DOHH2 (cell line): ENCODE results near the gene PHOSPHO1.

Source experiments
- H3F3A ChIP-seq: fragments of 200-600 bp; sonication (generic), shearing (Covaris generic); 2 replicates; pipeline ENCODE4 v1.6.0; 2016; ENCODE audit warnings: antibody characterized with exemption, mild to moderate bottlenecking; ENCODE audit not compliant: control insufficient read depth, insufficient read depth
- H3K27ac ChIP-seq: fragments of 200-600 bp; sonication (generic); 2 replicates; pipeline ENCODE4 v1.5.1; 2014; ENCODE audit warnings: low read depth, mild to moderate bottlenecking, low read length, moderate library complexity
- H3K27me3 ChIP-seq: fragments of 200-600 bp; sonication (generic); 2 replicates; pipeline ENCODE4 v1.6.1; 2014; ENCODE audit warnings: mild to moderate bottlenecking, low read length, mixed read lengths; ENCODE audit not compliant: control insufficient read depth
- H3K36me3 ChIP-seq: fragments of 200-600 bp; sonication (generic); 2 replicates; pipeline ENCODE4 v1.6.1; 2014; ENCODE audit warnings: mild to moderate bottlenecking, low read length, moderate library complexity, mixed read lengths; ENCODE audit not compliant: control insufficient read depth
- H3K4me1 ChIP-seq: fragments of 200-600 bp; sonication (generic); 2 replicates; pipeline ENCODE4 v1.6.1; 2014; ENCODE audit warnings: mild to moderate bottlenecking, low read length, mixed read lengths; ENCODE audit not compliant: control insufficient read depth
- H3K4me2 ChIP-seq: fragments of 200-600 bp; sonication (generic); 2 replicates; pipeline ENCODE4 v1.6.0; 2014; ENCODE audit warnings: mild to moderate bottlenecking, low read length, moderate library complexity
- H3K4me3 ChIP-seq: fragments of 200-600 bp; sonication (generic); 2 replicates; pipeline ENCODE4 v1.5.1; 2014; ENCODE audit warnings: mild to moderate bottlenecking, low read length, mixed read lengths
- H3K79me2 ChIP-seq: fragments of 200-600 bp; sonication (generic); 2 replicates; pipeline ENCODE4 v1.6.1; 2014; ENCODE audit warnings: mild to moderate bottlenecking, low read length, mixed read lengths; ENCODE audit not compliant: control insufficient read depth
- H3K9me2 ChIP-seq: fragments of 200-600 bp; sonication (generic); replicated peaks from 2 replicates; pipeline ENCODE4 v1.6.1; 2014; ENCODE audit warnings: mild to moderate bottlenecking, low read length, mixed read lengths; ENCODE audit not compliant: control insufficient read depth
- H3K9me3 ChIP-seq: fragments of 200-600 bp; sonication (generic); 2 replicates; pipeline ENCODE4 v1.6.1; 2014; ENCODE audit warnings: antibody characterized with exemption, low read length, mixed read lengths; ENCODE audit not compliant: control insufficient read depth, insufficient read depth
- H4K20me1 ChIP-seq: fragments of 200-600 bp; sonication (generic); 2 replicates; pipeline ENCODE4 v1.6.0; 2014; ENCODE audit warnings: low read depth, mild to moderate bottlenecking, antibody characterized with exemption, low read length, moderate library complexity; ENCODE audit not compliant: control insufficient read depth, insufficient read depth
- EZH2phosphoT487 ChIP-seq: fragments of 200-600 bp; sonication (generic); IDR thresholded peaks from 2 replicates; pipeline ENCODE4 v1.6.1; 2017; ENCODE audit warnings: borderline replicate concordance, mild to moderate bottlenecking, antibody characterized with exemption, low read length, moderate library complexity, mixed read lengths
- TF ChIP-seq, protein P1 (sequence below): fragments of 200-600 bp; sonication (generic); IDR thresholded peaks from one replicate; pipeline ENCODE4 v1.5.1; 2014; ENCODE audit warnings: antibody characterized with exemption, mild to moderate bottlenecking, low read depth, low read length; ENCODE audit not compliant: poor library complexity, severe bottlenecking

PHOSPHO1 gene

DNA sequence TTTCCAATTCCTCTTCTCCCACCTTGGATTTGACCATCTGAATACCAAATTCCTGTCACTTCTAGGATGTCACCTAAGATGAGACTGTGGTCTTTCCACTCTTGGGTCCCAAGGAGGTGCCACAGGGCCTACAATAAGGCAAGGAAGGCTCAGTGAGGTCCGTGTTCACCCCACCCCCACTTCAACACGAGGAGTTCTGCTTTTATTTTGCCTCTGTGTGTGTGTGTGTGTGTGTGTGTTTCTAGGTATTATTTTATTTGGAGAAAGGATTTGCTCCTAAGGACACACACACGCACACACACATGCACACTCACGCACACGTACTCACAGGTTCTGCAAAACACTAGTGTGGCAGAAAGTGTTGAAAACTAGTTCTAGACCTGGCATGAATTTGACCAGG lies 24.5 kb upstream of the PHOSPHO1 start:
- Histone ChIP-seq H3F3A (no peaks in the 10 kb centered on the region), H3K9me3 (no peaks in the 10 kb centered on the region), H4K20me1 (no peaks in the 10 kb centered on the region), H3K4me2 (no peak overlapping the region), H3K79me2 (no peaks in the 10 kb centered on the region), H3K4me1 (peaks cover 7% of the 10 kb centered on the region), H3K27ac (no peak overlapping the region), H3K9me2 (no peaks in the 10 kb centered on the region), H3K4me3 (no peak overlapping the region), H3K36me3 (no peaks in the 10 kb centered on the region), H3K27me3 (peaks cover 12% of the 10 kb centered on the region)
- no peak for TF ChIP-seq EZH2phosphoT487
- TF ChIP-seq, protein P1, sequence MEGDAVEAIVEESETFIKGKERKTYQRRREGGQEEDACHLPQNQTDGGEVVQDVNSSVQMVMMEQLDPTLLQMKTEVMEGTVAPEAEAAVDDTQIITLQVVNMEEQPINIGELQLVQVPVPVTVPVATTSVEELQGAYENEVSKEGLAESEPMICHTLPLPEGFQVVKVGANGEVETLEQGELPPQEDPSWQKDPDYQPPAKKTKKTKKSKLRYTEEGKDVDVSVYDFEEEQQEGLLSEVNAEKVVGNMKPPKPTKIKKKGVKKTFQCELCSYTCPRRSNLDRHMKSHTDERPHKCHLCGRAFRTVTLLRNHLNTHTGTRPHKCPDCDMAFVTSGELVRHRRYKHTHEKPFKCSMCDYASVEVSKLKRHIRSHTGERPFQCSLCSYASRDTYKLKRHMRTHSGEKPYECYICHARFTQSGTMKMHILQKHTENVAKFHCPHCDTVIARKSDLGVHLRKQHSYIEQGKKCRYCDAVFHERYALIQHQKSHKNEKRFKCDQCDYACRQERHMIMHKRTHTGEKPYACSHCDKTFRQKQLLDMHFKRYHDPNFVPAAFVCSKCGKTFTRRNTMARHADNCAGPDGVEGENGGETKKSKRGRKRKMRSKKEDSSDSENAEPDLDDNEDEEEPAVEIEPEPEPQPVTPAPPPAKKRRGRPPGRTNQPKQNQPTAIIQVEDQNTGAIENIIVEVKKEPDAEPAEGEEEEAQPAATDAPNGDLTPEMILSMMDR, result no peak

DNA sequence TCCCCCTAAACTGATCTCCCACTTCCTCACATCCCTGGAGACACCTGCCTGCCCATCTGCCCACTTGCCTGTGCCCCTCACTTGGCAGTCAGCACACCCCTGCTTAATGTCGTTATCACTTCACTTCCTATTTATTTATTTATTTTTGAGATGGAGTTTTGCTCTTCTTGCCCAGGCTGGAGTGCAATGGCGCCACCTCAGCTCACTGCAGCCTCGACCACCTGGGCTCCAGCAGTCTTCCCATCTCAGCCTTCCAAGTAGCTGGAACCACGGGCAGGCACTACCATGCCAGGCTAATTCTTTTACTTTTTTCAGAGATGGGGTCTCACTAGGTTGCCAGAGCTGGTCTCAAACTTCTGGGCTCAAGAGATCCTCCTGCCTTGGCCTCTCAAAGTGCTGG lies 23.5 kb upstream of the PHOSPHO1 start:
- Histone ChIP-seq H3K9me3 (no peaks in the 10 kb centered on the region), H3K4me1 (peaks cover 11% of the 10 kb centered on the region), H4K20me1 (no peaks in the 10 kb centered on the region), H3K9me2 (no peaks in the 10 kb centered on the region), H3K79me2 (no peaks in the 10 kb centered on the region), H3F3A (no peaks in the 10 kb centered on the region), H3K27ac (no peak overlapping the region), H3K4me3 (no peak overlapping the region), H3K36me3 (no peaks in the 10 kb centered on the region), H3K4me2 (no peak overlapping the region), H3K27me3 (peaks cover 18% of the 10 kb centered on the region)
- TF ChIP-seq, protein P1, result no peak
- TF ChIP-seq EZH2phosphoT487, result no peak

DNA sequence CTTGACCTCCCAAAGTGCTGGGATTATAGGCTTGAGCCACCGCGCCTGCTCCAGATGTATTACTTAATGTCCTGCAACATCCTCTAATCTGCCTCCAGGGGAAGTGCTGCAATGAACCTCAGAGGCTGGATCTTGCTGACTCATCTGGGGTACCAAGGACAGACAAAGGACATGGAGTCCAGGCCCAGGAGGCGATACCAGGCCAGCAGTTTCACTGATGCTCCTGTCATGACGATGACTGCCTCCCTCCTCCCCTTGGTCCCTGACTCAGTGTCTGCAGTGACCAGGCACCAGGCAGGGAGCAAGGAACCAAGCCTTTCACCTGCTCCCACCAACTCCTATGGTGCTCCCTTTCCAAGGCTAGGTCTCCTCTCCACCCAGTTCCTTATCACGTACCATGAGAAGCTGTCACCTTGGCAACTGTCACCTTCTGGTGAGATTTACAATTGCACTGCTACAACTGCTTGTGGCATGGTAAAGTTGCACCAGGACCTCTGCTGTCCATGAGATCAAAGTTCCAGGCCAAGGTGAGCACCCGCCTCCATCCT lies 21.6 kb upstream of the PHOSPHO1 start:
- H3K9me3 ChIP-seq, result no peaks in the 10 kb centered on the region
- H3K4me1 ChIP-seq, result peaks cover 18% of the 10 kb centered on the region
- no peaks in the 10 kb centered on the region for H3F3A ChIP-seq
- H3K36me3 ChIP-seq, result no peaks in the 10 kb centered on the region
- H3K27ac ChIP-seq, result no peak overlapping the region
- no peak overlapping the region for H3K4me3 ChIP-seq
- peaks cover 22% of the 10 kb centered on the region for H3K27me3 ChIP-seq
- H3K9me2 ChIP-seq, result no peaks in the 10 kb centered on the region
- no peak overlapping the region for H3K4me2 ChIP-seq
- no peaks in the 10 kb centered on the region for H3K79me2 ChIP-seq
- H4K20me1 ChIP-seq, result no peaks in the 10 kb centered on the region
- TF ChIP-seq, protein P1, result no peak
- TF ChIP-seq EZH2phosphoT487, result no peak
